Fibroblast of mammary gland (primary cell): Measurements from ENCODE around the gene ARHGAP6.

Experiments used
- DNase-seq: peaks from one replicate; pipeline ENCODE4 v3.0.0-alpha.2; 2010; ENCODE audit warnings: low read depth
- H3K4me3 ChIP-seq: 2 replicates; pipeline ENCODE4 v1.5.1; 2011; ENCODE audit warnings: low read depth, mild to moderate bottlenecking, low read length, moderate library complexity; ENCODE audit not compliant: control insufficient read depth
- CTCF ChIP-seq: conservative IDR thresholded peaks from 2 replicates; pipeline ENCODE4 v1.5.1; 2011; ENCODE audit warnings: low read depth, low read length, inconsistent platforms; ENCODE audit not compliant: control insufficient read depth, insufficient read depth

The ARHGAP6 gene

GRCh38 chrX:11264925-11265324, 400.8 kb downstream of the ARHGAP6 start:
- TF ChIP-seq CTCF, result no peak
- H3K4me3 ChIP-seq, result no peak overlapping the region
- DNase-seq, result no peak

- no peak overlapping the region for H3K4me3 ChIP-seq
- no peak for TF ChIP-seq CTCF
- peak; percentile 76 for DNase-seq
Measured at GRCh38 chrX:11261260-11261659, 404.5 kb downstream of the ARHGAP6 start.

- TF ChIP-seq CTCF, result no peak
Measured at GRCh38 chrX:11259437-11259836, 406.3 kb downstream of the ARHGAP6 start.

GRCh38 chrX:11257711-11258110, 408.0 kb downstream of the ARHGAP6 start:
- TF ChIP-seq CTCF, result no peak
- H3K4me3 ChIP-seq, result no peak overlapping the region
- no peak for DNase-seq

More at GRCh38 chrX:11259437-11259836, 406.3 kb downstream of the ARHGAP6 start:
- no peak overlapping the region for H3K4me3 ChIP-seq
- DNase-seq, result no peak

GRCh38 chrX:11257290-11257689, 408.4 kb downstream of the ARHGAP6 start:
- no peak for DNase-seq
- TF ChIP-seq CTCF, result no peak
- no peak overlapping the region for H3K4me3 ChIP-seq

GRCh38 chrX:11254417-11255109, 411.2 kb downstream of the ARHGAP6 start:
- H3K4me3 ChIP-seq, result no peak overlapping the region
- DNase-seq, result no peak
- no peak for TF ChIP-seq CTCF
